NCI-H82 treated with DMSO at 0.1 percent for 48 hours (cell line): ENCODE results near the gene TIMM44.
"Not testable (repeated sequence)": the region's sequence is repeated elsewhere in the genome, so short reads cannot be mapped to it uniquely, and the experiment has no call there.

Source experiments
- DNase-seq: peaks from one replicate; lab custom pipeline; 2025; ENCODE audit not compliant: unreplicated experiment; lab: John Stamatoyannopoulos, UW

The TIMM44 gene

GRCh38 chr19:7902796-7903243 is 40.6 kb downstream of the TIMM44 start:
- DNase-seq: no peak

- no peak for DNase-seq
Observed at GRCh38 chr19:7901337-7901736, 42.1 kb downstream of the TIMM44 start.

GRCh38 chr19:7900931-7901330 is 42.5 kb downstream of the TIMM44 start:
- DNase-seq: no peak

- no peak for DNase-seq
Observed at GRCh38 chr19:7900401-7900870, 43.0 kb downstream of the TIMM44 start.

GRCh38 chr19:7899751-7900378 is 43.6 kb downstream of the TIMM44 start:
- no peak for DNase-seq

- DNase-seq: no peak
Observed at GRCh38 chr19:7898967-7899366, 44.5 kb downstream of the TIMM44 start.

GRCh38 chr19:7897292-7897691 is 46.2 kb downstream of the TIMM44 start:
- no peak for DNase-seq

- no peak for DNase-seq
Observed at GRCh38 chr19:7895565-7895964, 47.9 kb downstream of the TIMM44 start.

- DNase-seq: no peak
Observed at GRCh38 chr19:7894612-7895309, 48.7 kb downstream of the TIMM44 start.

- DNase-seq: not testable (repeated sequence)
Observed at GRCh38 chr19:7893362-7894101, 49.9 kb downstream of the TIMM44 start.

- no peak for DNase-seq
Observed at GRCh38 chr19:7888826-7889217, 54.6 kb downstream of the TIMM44 start.

- DNase-seq: no peak
Observed at GRCh38 chr19:7888145-7888825, 55.2 kb downstream of the TIMM44 start, which contains the start of gene LRRC8E. Gene LRRC8E, plus strand, starts transcription at chr19:7888510. Its CDS starts 7,094 bp downstream, at chr19:7895604.

GRCh38 chr19:7887408-7888144 is 55.9 kb downstream of the TIMM44 start:
- DNase-seq: no peak

GRCh38 chr19:7885818-7886217 is 57.6 kb downstream of the TIMM44 start:
- DNase-seq: no peak

- no peak for DNase-seq
Observed at GRCh38 chr19:7883796-7884570, 59.5 kb downstream of the TIMM44 start.

- DNase-seq: no peak
Observed at GRCh38 chr19:7883105-7883504, 60.4 kb downstream of the TIMM44 start.

GRCh38 chr19:7881910-7882309 is 61.6 kb downstream of the TIMM44 start:
- no peak for DNase-seq

- DNase-seq: no peak
Observed at GRCh38 chr19:7879836-7880235, 63.6 kb downstream of the TIMM44 start.

GRCh38 chr19:7879111-7879807 is 64.2 kb downstream of the TIMM44 start:
- DNase-seq: no peak
